Measurements from ENCODE around the gene CAPZA2.
"Not testable (repeated sequence)": the region's sequence is repeated elsewhere in the genome, so short reads cannot be mapped to it uniquely, and the experiment has no call there.

CAPZA2 gene

DNA sequence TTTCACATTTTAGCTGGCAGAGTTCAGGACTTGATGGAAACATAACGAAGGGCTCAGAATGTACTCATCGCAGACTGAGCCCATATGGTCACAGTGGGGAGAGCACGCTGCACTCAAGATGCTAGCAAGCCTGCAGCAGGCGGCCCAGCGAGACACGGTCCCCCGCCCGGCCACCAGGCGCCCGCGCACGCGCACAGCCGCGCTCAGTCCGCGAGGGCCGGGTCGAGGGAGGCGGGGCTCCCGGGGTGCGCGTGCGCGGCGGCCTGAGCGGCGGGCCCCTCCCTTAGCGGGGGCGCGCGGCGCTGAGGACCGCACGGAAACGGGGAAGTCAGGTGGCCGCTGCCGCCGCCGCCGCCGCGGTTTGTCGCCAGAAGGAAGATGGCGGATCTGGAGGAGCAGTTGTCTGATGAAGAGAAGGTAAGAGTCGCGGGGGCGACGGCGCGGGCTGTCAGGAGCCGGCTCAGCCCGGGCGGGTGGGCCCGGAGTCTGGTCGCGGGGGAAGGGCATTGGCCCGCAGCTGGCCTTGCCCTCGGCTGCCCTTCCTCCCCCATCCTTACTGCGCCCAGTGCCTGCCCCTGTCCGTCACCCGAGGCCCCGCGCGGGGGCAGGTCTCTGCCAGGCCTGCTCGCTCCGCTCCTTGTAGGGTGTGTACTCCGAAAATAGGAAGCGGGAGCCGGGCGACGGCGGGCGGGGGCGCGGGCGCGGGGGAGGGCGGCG is at the start of gene CAPZA2:
CAPZA2 (plus strand) TSS at position 354 of the 717 bp plus-strand sequence; CDS start at position 379, 25 bp downstream.
- peak; percentile 91 for DNase-seq

DNA sequence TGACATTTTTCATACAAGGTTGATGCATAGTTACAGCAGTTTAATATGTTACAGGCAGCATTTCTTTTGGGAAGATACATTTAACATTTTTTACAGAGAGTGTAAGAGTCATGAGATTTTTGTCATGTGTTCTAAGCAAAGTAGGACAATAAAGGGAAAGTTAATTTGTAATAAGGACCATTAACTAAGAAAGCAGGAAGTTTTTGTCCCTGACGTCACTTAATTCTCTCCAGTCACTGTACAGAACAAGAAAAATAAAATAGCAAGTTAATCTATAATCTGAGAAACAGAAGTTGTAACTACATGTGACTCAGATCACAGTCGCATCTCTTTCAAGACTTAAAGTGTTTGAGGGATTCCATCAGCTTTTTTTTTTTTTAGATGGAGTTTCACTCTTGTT is 49.5 kb upstream of the CAPZA2 start:
- no peak for DNase-seq

- not testable (repeated sequence) for DNase-seq
These were observed 49.0 kb upstream of the CAPZA2 start for GRCh38 chr7:116813371-116813770.

DNA sequence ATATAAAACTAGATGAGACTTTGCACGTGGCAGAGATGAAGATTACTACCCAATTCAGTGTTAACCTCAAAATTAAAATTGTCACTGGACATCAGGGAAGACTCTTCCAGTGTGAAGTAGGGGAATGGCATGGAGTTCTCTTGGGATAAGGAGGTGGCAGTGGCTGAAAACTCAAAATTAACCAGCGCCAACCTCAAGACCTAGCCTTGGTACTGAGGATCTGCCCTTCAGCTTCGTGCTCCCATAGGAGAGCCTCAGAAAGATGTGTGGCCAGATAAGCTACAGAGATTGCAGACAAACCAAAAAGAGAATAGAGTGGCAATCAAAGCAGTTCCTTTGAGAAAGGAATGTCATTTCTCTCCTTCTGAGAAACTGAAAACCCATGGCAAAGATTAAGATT is 47.3 kb upstream of the CAPZA2 start:
- no peak for DNase-seq

GRCh38 chr7:116820149-116820548 is 42.2 kb upstream of the CAPZA2 start:
- no peak for DNase-seq

DNA sequence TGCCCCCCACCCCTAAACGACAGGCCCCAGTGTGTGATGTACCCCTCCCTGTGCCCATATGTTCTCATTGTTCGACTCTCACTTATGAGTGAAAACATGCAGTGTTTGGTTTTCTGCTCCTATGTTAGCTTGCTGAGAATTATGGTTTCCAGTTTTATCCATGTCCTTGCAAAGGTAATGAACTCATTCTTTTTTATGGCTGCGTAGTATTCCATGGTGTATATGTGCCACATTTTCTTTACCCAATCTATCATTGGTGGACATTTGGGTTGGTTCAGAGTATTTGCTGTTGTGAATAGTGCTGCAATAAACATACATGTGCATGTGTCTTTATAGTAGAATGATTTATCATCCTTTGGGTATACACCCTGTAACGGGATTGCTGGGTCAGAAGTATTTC is 40.7 kb upstream of the CAPZA2 start:
- not testable (repeated sequence) for DNase-seq

- no peak for DNase-seq
These were observed 37.9 kb upstream of the CAPZA2 start for GRCh38 chr7:116824449-116824848.

- no peak for DNase-seq
These were observed 34.1 kb upstream of the CAPZA2 start for GRCh38 chr7:116828281-116828680.

DNA sequence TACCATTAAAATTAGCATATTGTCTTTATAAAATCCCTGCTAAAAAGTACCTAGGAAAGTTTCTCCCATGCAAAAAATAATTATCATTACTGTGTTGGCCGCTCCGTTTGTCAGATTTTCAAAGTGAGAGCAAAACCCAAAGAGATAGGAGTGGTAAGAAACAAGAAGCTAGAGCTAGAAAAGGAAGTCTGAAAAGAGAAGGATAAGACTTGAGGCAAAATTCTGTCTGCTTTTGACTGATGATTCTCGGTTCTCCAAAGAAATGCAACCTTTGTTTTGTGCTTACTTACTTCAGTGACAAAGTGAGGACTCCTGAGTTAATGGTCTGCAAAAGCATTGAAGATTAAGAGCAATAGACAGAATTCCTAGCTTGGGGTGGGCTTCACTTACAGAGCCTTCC is 33.3 kb upstream of the CAPZA2 start:
- no peak for DNase-seq

- no peak for DNase-seq
These were observed 32.9 kb upstream of the CAPZA2 start for GRCh38 chr7:116829493-116829892.

- no peak for DNase-seq
These were observed 29.7 kb upstream of the CAPZA2 start for GRCh38 chr7:116832692-116833091.

- DNase-seq, result no peak
These were observed 27.4 kb upstream of the CAPZA2 start for GRCh38 chr7:116834815-116835504.

DNA sequence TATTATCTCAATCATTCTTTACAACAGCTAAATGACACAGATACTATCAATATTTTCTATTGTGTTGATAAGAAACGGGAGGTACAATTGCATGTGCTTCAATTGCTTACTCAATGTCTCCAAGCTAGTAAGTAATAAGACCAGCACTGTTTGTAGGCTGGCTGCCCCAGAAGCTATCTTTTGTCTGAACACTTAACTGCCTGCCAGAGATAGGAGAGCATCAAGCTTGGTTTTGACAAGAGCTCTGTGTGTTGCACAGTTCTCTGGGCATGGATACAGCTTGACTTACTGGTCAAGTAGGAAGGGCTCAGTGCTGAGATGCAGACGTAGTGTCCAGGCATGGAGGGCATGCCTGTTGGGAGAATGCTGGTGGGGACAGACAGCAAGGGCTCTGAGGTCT is 26.3 kb upstream of the CAPZA2 start:
- DNase-seq, result no peak

GRCh38 chr7:116836911-116837310 is 25.5 kb upstream of the CAPZA2 start:
- no peak for DNase-seq

- no peak for DNase-seq
These were observed 24.8 kb upstream of the CAPZA2 start for GRCh38 chr7:116837586-116837985.

- no peak for DNase-seq
These were observed 22.1 kb upstream of the CAPZA2 start for GRCh38 chr7:116840256-116840655.

GRCh38 chr7:116842371-116842770 is 20.0 kb upstream of the CAPZA2 start:
- DNase-seq, result no peak

GRCh38 chr7:116843378-116843777 is 19.0 kb upstream of the CAPZA2 start:
- DNase-seq, result no peak

DNA sequence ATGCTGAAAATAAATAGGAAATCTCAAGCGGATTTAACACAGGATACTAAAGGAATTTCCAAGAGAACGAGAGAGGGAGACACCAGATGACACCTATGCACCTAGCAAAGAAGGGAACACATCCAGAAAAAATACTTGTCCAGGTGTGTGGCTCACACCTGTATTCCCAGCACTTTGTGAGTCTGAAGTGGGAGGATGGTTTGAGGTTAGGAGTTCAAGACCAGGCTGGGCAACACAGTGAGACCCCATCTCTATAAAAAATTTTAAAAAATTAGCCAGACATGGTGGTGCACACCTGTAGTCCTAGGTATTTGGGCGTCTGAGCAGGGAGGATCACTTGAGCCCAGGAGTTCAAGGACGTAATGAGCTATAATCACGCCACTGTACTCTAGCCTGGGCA is 11.2 kb upstream of the CAPZA2 start:
- no peak for DNase-seq

DNA sequence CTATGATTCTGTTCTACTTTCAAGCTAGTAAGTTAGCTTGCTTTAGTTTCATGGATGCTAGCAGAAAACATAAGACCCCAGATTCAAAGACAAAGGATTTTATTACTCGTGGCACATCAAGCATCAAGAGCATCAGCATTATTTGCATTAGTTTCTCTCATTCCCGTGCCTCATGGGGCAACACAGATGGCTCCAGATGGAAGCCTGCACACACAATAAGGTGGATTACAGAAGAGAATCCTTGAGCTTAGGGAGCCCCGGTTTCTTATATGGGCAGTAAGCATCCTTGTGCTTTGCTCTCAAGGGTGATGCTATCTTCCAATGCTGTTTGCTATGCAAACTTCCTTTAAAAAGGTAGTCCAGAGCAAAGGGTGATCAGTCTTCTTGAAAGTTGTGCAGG is 10.7 kb upstream of the CAPZA2 start:
- no peak for DNase-seq

DNA sequence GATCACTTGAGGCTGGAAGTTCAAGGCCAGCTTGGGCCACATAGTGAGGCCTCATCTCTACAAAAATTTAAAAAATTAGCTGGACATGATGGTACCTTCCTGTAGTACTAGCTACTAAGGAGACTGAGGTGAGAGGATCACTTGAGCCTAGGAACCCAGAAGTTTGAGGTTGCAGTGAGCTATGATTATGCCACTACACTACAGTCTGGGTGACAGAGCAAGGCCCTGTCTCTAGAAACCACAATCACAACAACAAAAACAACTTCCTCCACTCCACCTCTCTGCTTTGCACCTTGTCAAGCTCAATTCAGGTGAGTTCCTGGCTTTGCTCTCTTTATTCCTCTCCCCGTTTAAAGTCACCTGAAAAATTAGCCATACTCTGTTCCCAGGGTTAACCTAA is 8.3 kb upstream of the CAPZA2 start:
- DNase-seq, result no peak

GRCh38 chr7:116857052-116857451 is 5.3 kb upstream of the CAPZA2 start:
- no peak for DNase-seq

- DNase-seq, result no peak
These were observed 3.1 kb upstream of the CAPZA2 start for GRCh38 chr7:116859323-116859722.

DNA sequence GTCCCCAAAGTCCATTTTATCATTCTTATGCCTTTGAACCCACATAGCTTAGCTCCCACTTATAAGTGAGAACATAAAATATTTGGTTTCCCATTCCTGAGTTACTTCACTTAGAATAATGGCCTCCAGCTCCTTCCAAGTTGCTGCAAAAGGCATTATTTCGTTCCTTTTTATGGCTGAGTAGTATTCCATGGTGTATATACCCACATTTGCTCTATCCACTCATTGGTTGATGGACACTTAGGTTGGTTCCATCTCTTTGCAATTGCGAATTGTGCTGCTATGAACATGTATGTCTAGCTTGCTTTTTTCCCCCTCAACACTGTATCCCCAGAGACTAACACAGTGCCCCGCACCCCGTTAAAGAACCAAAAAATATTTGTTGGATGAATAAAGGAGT is 670 bp upstream of the CAPZA2 start:
- no peak for DNase-seq

All from stimulated activated naive CD4-positive, alpha-beta T cell treated with Interleukin-2 at 50 U/mL for 16 hours (primary cell).